H9 (cell line): ENCODE results near the gene TFAP2C. TPM values are rescaled to one million over a fixed set of nuclear protein-coding genes. Genes with fewer than 3 reads are reported as not detected.
A peak's percentile ranks its signal among the peaks of the same experiment; 100 is the strongest.

ENCODE experiments used
- DNase-seq: peaks from one replicate; pipeline ENCODE4 v3.0.0-alpha.2; 2017
- H2AFZ ChIP-seq: one replicate; pipeline ENCODE4 v1.6.1; 2013; ENCODE audit warnings: mild to moderate bottlenecking, low read length, control low read depth, moderate library complexity
- H2AK5ac ChIP-seq: 2 replicates; pipeline ENCODE4 v1.6.1; 2013; ENCODE audit warnings: low read length, control low read depth, mixed read lengths; ENCODE audit not compliant: insufficient read length
- H2BK120ac ChIP-seq: one replicate; pipeline ENCODE4 v1.6.1; 2013; ENCODE audit warnings: low read depth, mild to moderate bottlenecking, low read length, control low read depth, inconsistent platforms; ENCODE audit not compliant: poor library complexity, severe bottlenecking
- H2BK12ac ChIP-seq: 2 replicates; pipeline ENCODE4 v1.6.1; 2013; ENCODE audit warnings: low read length, control low read depth, mixed read lengths, low read depth; ENCODE audit not compliant: insufficient read length
- H2BK15ac ChIP-seq: 2 replicates; pipeline ENCODE4 v1.6.1; 2013; ENCODE audit warnings: low read depth, low read length, control low read depth
- H2BK20ac ChIP-seq: one replicate; pipeline ENCODE4 v1.6.1; 2013; ENCODE audit warnings: low read depth, mild to moderate bottlenecking, low read length, control low read depth, inconsistent platforms; ENCODE audit not compliant: poor library complexity, severe bottlenecking
- H2BK5ac ChIP-seq: 2 replicates; pipeline ENCODE4 v1.6.1; 2013; ENCODE audit warnings: low read length, control low read depth, mixed read lengths; ENCODE audit not compliant: insufficient read length
- H3K14ac ChIP-seq: 2 replicates; pipeline ENCODE4 v1.6.1; 2013; ENCODE audit warnings: low read length, control low read depth; ENCODE audit not compliant: insufficient read depth
- H3K18ac ChIP-seq: 2 replicates; pipeline ENCODE4 v1.6.1; 2013; ENCODE audit warnings: low read depth, mild to moderate bottlenecking, mixed read lengths, low read length, control low read depth; ENCODE audit not compliant: insufficient read length
- H3K23ac ChIP-seq: 2 replicates; pipeline ENCODE4 v1.6.1; 2013; ENCODE audit warnings: low read length, control low read depth, mixed read lengths, low read depth; ENCODE audit not compliant: insufficient read length
- H3K23me2 ChIP-seq: 2 replicates; pipeline ENCODE4 v1.6.1; 2013; ENCODE audit warnings: low read depth, mild to moderate bottlenecking, mixed read lengths, low read length, control low read depth; ENCODE audit not compliant: insufficient read length, poor library complexity, severe bottlenecking
- H3K27ac ChIP-seq: 2 replicates; pipeline ENCODE4 v1.5.1; 2013; ENCODE audit warnings: low read length, control low read depth, mixed read lengths, low read depth; ENCODE audit not compliant: insufficient read length
- H3K27me3 ChIP-seq: 2 replicates; pipeline ENCODE4 v1.6.1; 2013; ENCODE audit warnings: low read length, control low read depth, inconsistent platforms; ENCODE audit not compliant: insufficient read depth
- H3K4ac ChIP-seq: 2 replicates; pipeline ENCODE4 v1.6.1; 2013; ENCODE audit warnings: low read depth, mild to moderate bottlenecking, control low read depth, inconsistent platforms, low read length, moderate library complexity
- H3K4me1 ChIP-seq: 2 replicates; pipeline ENCODE4 v1.6.1; 2013; ENCODE audit warnings: low read length, control low read depth, inconsistent platforms; ENCODE audit not compliant: insufficient read depth
- H3K4me2 ChIP-seq: 2 replicates; pipeline ENCODE4 v1.6.1; 2013; ENCODE audit warnings: low read length, control low read depth, mixed read lengths; ENCODE audit not compliant: insufficient read length, insufficient read depth
- H3K56ac ChIP-seq: 2 replicates; pipeline ENCODE4 v1.6.1; 2013; ENCODE audit warnings: low read depth, mild to moderate bottlenecking, mixed read lengths, low read length, control low read depth; ENCODE audit not compliant: insufficient read length
- H3K79me1 ChIP-seq: 2 replicates; pipeline ENCODE4 v1.6.1; 2013; ENCODE audit warnings: low read depth, mild to moderate bottlenecking, moderate library complexity, low read length, control low read depth, inconsistent platforms; ENCODE audit not compliant: insufficient read depth, poor library complexity, severe bottlenecking
- H3K79me2 ChIP-seq: 2 replicates; pipeline ENCODE4 v1.6.1; 2013; ENCODE audit warnings: low read length, control low read depth, inconsistent platforms; ENCODE audit not compliant: insufficient read depth
- H3K9ac ChIP-seq: 2 replicates; pipeline ENCODE4 v1.6.1; 2013; ENCODE audit warnings: low read length, control low read depth, mixed read lengths; ENCODE audit not compliant: insufficient read length; ENCODE audit errors: extremely low read depth
- H3K9me3 ChIP-seq: one replicate; pipeline ENCODE4 v1.6.1; 2013; ENCODE audit warnings: low read depth, low read length, inconsistent platforms; ENCODE audit not compliant: control insufficient read depth
- H3T11ph ChIP-seq: one replicate; pipeline ENCODE4 v1.6.1; 2013; ENCODE audit warnings: mild to moderate bottlenecking, low read length, control low read depth, inconsistent platforms
- H4K20me1 ChIP-seq: one replicate; pipeline ENCODE4 v1.6.1; 2013; ENCODE audit not compliant: control insufficient read depth, insufficient read length, insufficient read depth
- H4K5ac ChIP-seq: 2 replicates; pipeline ENCODE4 v1.6.1; 2013; ENCODE audit warnings: low read depth, mild to moderate bottlenecking, mixed read lengths, low read length, control low read depth; ENCODE audit not compliant: insufficient read length
- H4K8ac ChIP-seq: replicated peaks from 2 replicates; pipeline ENCODE4 v1.6.1; 2013; ENCODE audit warnings: low read length, control low read depth, mixed read lengths, low read depth; ENCODE audit not compliant: insufficient read length
- H4K91ac ChIP-seq: 2 replicates; pipeline ENCODE4 v1.6.1; 2013; ENCODE audit warnings: low read depth, mild to moderate bottlenecking, moderate library complexity, mixed read lengths, low read length, control low read depth; ENCODE audit not compliant: insufficient read length
- H3K27ac Mint-ChIP-seq, 3 experiments: 2 replicates in 2 of 3; 3 replicates in 1 of 3; pipeline ENCODE4 v1.8.0; 2020 to 2021; ENCODE audit warnings: mixed read lengths in 3 of 3, mild to moderate bottlenecking in 1 of 3, moderate library complexity in 1 of 3
- H3K27me3 Mint-ChIP-seq: 2 replicates; pipeline ENCODE4 v1.8.0; 2021; ENCODE audit warnings: low read depth, mild to moderate bottlenecking, moderate library complexity, mixed read lengths
- H3K36me3 Mint-ChIP-seq, 3 experiments: 2 replicates in 2 of 3; 3 replicates in 1 of 3; pipeline ENCODE4 v1.8.0; 2020 to 2021; ENCODE audit warnings: low read depth in 3 of 3, mixed read lengths in 3 of 3; ENCODE audit not compliant: insufficient read depth in 1 of 3
- H3K4me1 Mint-ChIP-seq, 2 experiments: 2 replicates each; pipeline ENCODE4 v1.8.0; 2020; ENCODE audit warnings: mixed read lengths in 2 of 2
- H3K4me3 Mint-ChIP-seq, 2 experiments: 2 replicates in 1 of 2; 3 replicates in 1 of 2; pipeline ENCODE4 v1.8.0; 2020 to 2021; ENCODE audit warnings: mild to moderate bottlenecking in 2 of 2, mixed read lengths in 2 of 2, moderate library complexity in 1 of 2
- H3K9me3 Mint-ChIP-seq, 2 experiments: 2 replicates in 1 of 2; 3 replicates in 1 of 2; pipeline ENCODE4 v1.8.0; 2020; ENCODE audit warnings: mild to moderate bottlenecking in 2 of 2, mixed read lengths in 2 of 2, moderate library complexity in 1 of 2
- CTCF ChIP-seq: fragments of 200-600 bp; sonication (generic); conservative IDR thresholded peaks from 3 replicates; pipeline ENCODE4 v1.8.0; 2021; ENCODE audit warnings: antibody characterized with exemption, mild to moderate bottlenecking
- WGBS: extraction: QIAGEN DNeasy Blood & Tissue Kit; methylation state at CpG from one replicate; pipeline ENCODE4 v1.1.7; 2013; ENCODE audit warnings: missing lambda C conversion rate, low lambda C conversion rate, mixed read lengths; ENCODE audit not compliant: insufficient read length; ENCODE audit errors: extremely low coverage; 5-methylcytosine and 5-hydroxymethylcytosine counted together
- total RNA-seq: library from RNA; stranded (reverse); gene quantifications from 2 replicates; pipeline ENCODE4 v1.2.1, GENCODE V29; 2021

TFAP2C gene
- total RNA-seq, 1 experiment from 2014 or later = 24.3 TPM

GRCh38 chr20:56631990-56632327 is 2.9 kb downstream of the TFAP2C start:
- H3K4me2 ChIP-seq = peak overlapping the region; percentile 97
- H3K4ac ChIP-seq = no peak overlapping the region
- no peak overlapping the region for H2BK5ac ChIP-seq
- no peak overlapping the region for H4K8ac ChIP-seq
- H3K27ac Mint-ChIP-seq = no peak overlapping the region
- peaks cover 32% of the 10 kb centered on the region for H3K27me3 Mint-ChIP-seq
- H3K9me3 ChIP-seq = no peaks in the 10 kb centered on the region
- no peak overlapping the region for H2BK20ac ChIP-seq
- no peak overlapping the region for H2BK12ac ChIP-seq
- no peak overlapping the region for H4K5ac ChIP-seq
- no peak overlapping the region for H3K27ac ChIP-seq
- no peak overlapping the region for H3K23ac ChIP-seq
- no peak for TF ChIP-seq CTCF
- H3T11ph ChIP-seq = no peak overlapping the region
- H3K4me1 ChIP-seq = peaks cover 8% of the 10 kb centered on the region
- H3K18ac ChIP-seq = no peak overlapping the region
- no peak overlapping the region for H3K9ac ChIP-seq
- H2BK15ac ChIP-seq = no peak overlapping the region
- no peak overlapping the region for H2AK5ac ChIP-seq
- no CpG with 5 or more reads among the region's 5 CpGs for WGBS
- H3K27me3 ChIP-seq = peaks cover 23% of the 10 kb centered on the region
- no peaks in the 10 kb centered on the region; a peak in 2 of 5 replicates for H3K9me3 Mint-ChIP-seq
- H3K56ac ChIP-seq = no peak overlapping the region
- DNase-seq = no peak
- no peak overlapping the region for H4K91ac ChIP-seq
- no peaks in the 10 kb centered on the region for H3K79me2 ChIP-seq
- H4K20me1 ChIP-seq = no peaks in the 10 kb centered on the region
- H2AFZ ChIP-seq = no peak overlapping the region
- peak overlapping the region; percentile 74 to 81 for H3K4me3 Mint-ChIP-seq
- H3K4me1 Mint-ChIP-seq = peaks cover 61 to 68% of the 10 kb centered on the region in 2 experiments
- peaks cover 33% of the 10 kb centered on the region for H3K23me2 ChIP-seq
- peaks cover 0 to 38% (median 37%) of the 10 kb centered on the region in 3 experiments; a peak in 6 of 7 replicates for H3K36me3 Mint-ChIP-seq
- no peak overlapping the region for H3K14ac ChIP-seq
- H2BK120ac ChIP-seq = no peak overlapping the region
- H3K79me1 ChIP-seq = no peaks in the 10 kb centered on the region
